ENCODE results near the gene ME3.

Gene ME3

DNA sequence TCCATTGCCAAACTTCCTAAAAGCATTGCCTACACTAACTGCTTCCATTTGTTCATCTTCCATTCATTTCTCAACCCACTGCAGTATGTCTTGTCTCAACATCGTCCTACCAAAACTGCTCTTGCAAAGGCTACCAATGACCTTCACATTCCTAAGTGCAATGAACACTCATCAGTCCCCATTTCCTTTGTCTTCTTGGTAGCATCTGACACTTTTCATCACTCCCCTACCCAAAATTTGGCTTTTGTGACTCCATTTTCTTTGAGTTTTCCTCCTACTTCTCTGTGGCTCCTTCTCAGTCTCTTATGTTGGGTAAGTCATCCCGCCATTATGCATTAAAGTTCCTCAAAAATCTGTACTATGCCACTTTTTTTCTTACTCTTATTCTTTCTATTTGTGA, 162.3 kb downstream of the ME3 start:
- no peak for DNase-seq

DNA sequence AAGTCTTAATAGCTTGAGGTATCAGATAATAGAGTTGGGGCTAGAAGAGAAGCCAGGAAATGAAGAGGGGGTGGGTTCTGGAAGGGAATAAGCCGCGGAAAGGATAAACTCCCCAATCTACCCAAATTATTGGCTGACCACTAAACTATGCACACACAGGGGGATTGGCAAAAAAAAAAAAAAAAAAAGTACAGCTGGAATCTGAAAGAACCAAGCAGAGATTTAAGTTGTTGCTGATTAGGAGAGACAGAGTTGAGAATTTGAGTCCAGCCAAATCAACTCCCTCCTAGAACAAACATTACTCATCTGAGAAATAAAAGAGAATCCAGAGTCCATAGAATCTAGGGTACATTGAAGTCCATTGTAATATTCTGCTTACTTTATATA, 162.8 kb downstream of the ME3 start:
- no peak for DNase-seq

DNA sequence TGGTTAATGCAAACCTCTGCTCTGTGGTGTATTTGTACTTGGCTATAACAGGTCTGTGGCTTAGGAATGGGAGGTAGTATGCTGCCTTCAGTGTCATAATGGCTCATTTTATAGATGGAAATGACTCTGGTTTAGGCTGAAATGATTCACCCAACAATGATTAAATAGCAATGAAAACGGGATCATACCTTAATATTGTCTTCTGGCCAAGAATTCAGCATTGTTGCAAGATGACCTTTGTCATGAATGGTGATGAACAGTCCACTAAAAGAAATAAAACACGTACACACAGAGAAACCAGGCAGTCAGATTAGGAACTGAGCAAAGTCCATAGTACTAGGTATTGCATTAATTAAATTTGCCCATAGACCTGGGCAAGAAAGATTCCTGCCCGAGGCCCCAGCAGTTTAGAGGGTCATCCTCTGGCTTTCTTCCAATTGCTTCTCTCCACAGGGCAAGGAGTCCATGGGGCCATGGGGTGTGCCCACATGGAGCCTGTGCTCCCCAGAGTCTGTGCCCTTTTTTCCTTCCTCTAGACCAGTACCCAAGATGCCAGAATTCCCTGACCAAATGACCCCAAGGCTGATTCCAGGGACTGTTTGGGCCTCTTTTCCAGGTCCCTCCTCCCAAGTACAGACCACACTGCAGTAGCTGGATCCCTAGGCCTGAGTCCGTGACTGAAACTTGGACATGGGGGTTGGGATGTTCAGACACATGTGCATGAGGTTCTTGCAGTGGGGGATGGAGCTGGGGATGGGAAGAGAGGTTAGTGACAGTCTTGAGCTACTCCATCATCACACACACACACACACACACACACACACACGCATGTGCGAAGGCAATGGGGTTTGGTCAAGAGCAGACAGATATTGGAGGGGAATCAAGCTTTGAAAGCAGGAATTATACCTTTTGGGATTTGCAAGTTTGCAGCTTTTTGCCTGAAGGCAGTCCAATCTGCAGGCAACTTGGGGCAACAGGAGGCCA, 163.5 kb downstream of the ME3 start:
- no peak for DNase-seq

DNA sequence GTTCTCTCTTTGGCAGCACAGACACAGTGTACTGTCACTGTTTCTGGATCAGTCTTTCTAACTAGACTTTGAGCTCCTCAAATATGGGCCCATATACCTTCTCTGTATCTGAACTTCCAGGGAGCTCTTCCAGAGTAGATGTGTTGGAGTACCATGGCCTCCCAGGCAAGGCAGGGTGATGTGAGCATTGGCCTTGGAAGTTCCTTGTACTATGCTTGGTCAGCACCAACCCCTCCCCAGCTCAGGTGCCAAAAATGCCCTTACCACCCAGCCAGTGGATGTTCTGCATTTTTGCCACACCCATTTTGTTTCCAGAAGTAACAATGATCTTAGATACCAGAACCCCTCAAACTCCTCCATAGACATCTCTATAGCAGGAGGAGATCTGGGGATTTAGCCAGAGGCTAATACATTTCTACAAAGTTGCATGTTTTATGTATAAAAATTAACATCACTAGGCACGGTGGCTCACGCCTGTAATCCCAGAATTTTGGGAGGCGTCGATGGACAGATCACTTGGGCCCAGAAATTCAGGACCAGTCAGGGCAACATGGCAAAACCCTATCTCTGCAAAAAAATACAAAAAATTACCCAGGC, 165.1 kb downstream of the ME3 start:
- DNase-seq = no peak

DNA sequence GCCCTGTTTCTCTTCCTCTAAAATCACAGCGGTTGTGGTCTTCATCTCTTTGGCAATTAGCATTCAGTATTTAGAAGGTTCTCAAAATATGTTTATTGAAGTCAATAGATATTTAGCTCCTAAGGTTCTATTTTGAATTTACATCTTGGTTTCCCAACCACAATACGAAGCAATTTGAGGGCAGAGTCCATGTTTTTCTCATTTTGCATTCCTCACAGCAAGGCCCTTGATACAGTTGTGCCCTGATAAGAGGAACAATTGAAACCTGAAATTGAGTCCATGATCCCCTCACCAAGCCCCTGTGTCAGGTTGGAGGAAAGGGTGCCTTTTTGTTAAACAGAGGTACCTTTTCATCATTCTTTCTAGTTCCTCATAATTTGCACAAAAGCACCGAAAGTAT, 166.2 kb downstream of the ME3 start:
- no peak for DNase-seq

DNA sequence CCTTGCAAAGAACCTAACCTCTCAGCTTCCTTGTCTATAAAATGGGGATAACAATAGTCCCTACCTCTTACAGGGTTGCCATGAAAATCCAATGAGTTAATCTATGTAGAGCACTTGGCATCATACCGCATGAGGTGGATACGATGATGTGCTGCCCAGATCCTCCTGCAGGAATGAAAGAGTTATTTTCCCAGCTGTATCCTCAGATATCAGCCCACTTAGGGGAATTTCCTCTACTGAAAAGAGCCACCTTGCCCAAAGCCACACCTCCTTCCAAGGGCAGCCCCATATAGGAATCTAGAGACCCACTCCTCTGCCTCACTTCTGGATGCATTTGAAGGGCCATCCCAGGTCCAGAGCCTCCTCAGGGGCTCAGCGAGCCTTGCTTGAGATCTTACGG, 169.3 kb downstream of the ME3 start:
- no peak for DNase-seq

DNA sequence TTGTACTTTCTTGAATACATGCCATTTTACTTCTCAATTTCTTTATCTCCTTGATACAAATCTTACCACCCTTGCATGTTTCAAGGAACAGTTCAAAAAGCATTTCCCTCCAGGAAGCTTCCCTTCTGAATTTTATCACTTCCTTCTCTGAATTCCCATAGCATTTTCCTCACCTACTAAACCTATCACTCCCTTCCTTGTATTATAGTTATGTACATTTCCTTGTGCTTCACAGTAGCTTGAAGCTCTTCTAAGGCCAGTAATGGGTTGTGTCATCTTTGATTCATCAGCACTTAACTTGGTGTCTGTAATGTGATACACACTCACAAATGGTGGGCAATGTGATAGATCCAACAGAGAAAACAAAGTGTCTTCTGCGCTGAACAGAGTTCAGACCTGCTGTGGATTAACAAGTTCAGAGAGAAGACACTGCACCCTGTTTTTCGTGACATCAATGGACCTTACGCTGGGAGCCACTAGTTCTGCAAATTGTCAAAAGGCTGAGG, 170.2 kb downstream of the ME3 start:
- no peak for DNase-seq

DNA sequence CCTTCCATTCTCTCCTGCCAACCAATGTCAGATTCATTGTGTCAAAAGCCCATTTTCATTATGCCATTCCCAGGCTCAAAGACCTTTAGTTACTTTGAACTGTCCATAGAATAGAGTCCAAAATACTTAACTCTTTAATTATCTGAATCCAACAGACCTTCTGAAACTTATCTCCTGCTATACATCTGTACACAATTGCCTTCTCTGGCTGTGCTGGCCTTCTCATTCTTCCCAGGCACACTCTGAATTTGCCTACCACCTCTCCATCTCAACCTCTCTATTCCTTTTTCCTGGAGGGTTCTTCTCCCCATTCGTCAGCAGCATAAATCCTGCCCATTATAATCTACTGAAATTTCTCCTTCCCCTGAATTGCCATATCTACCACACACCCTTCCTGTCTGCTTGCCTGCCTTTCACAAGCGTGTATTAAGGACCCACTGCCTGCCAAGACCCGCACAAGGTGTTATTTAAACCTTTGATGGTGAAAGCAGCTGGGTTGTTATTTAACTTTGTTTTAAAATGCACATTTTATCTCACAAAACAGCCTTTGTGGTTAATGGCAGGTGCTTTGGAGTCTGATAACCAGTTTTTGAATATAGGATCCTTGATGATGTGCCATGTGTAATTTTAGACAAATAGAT, 171.8 kb downstream of the ME3 start:
- DNase-seq = no peak

DNA sequence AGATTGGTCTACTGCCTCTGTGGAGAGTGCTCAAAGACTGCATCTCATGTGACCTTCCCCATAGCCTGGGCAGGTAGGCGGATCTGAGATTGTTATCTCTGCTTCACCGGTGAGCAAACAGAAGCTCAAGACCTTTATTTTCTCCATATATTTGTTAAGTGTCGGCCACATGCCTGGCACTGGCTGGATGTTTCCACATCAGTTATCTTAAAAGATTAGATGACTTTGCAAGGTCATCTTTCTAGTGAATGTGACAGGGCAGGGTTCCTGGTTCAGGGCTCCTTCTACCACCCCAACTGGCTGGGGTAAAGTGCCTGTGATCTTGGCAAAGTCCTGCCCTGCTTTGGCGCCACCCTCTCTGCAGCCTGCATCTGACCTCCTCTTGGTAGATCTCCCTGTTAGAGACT, 172.7 kb downstream of the ME3 start:
- DNase-seq = no peak

DNA sequence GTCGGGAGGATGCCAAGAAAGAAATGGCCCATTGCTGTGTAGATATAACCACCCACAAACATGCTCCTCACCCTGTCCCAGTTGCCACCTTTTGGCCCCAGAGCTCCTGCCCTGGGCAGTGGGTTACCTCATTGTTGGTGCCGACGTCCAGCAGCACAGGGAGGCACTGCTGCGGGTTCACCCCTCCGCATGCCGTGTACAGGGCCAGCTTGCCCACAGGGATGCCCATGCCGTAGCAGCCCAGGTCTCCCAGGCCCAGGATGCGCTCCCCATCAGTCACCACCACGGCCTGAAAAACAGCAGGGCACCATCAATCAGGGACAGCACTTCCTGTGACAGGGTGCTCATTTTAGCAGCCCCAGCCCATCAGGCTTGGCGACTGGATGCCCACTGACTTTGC, 174.6 kb downstream of the ME3 start:
- no peak for DNase-seq

DNA sequence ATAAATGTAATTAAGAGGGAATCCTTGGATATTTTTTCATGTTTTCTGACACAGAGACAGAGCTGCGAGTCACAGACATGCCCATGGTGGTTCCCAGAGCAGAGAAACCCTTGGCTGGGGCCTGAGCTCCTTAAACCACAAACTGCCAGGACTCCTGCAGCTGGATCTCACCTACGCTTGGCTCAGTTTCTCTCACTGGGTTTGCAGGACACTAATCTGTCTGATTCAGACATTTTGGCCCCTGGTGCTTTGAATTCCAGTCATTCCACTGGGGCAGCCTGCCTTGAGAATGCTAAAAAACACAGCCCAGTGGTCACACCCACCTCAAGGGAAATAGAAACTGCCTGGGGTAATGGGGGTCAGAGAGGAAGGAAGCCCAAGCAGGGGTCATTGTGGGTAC, 175.1 kb downstream of the ME3 start:
- no peak for DNase-seq

DNA sequence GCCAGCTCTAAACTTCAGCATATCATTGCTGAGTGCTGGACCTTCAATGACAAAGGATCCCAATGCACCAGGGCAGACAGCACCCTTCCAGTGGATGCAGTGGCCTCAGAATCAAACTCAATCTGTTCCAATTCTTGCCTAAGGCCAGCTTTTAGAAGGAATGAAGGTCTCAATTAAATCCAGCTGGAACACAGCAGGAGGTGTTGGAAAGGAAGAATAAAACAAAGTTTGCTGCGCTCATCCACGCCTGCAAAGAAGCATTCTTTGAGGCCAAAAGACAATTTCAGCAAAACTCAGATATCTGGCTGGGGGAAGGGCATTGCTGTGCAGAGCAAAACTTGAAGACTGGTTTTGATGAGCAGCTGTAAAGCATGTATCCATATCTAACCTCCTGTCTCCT, 177.1 kb downstream of the ME3 start:
- DNase-seq = no peak

DNA sequence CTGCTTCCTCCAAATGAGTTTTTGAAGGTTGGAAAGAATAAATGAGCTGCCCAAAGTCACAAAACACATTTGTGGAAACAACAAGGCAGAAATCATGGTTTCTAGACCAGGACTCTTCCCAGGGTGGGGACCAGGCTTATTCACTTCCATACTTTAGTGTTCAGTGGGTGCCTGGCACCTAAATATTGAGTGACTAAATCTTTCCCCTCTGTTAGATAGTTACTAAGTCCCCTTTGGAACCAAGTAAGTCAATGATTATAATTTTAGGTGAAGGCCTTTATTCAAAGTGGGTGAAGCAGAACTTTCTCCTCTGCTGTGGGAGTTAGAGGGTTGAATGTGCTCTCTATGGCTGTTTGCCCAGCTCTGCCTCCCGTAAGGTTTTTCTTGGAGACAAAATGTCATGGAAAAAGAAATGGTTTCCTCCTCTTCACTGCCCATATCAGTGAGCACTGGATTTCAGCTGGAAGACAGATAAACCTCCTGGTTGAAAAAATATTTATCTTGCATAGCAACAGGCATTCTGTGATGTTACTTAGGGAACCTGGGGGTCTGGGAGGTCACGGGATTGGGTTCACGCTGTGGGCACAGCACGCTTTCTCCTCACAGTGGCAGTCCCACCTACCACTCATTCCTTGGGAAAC, 179.9 kb downstream of the ME3 start:
- DNase-seq = no peak

DNA sequence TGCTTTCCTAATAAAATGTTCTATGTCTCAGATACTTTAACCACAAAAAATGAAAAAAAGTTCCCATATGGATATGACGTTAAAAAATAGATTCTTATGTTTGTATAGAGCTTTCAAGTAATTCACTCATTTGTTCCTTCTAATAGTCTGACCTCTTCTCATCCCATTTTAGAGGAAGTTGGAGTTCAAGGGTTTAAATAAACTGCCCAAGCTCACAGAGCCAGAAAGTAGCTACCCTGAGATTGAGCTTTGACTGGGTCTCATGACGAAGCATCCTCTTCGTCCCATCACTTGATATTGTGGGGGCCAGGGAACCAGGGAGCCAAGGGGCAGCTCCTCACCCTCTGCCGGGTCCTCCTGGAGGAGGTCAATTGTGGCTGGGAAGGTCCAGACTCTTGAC, 181.4 kb downstream of the ME3 start:
- DNase-seq = no peak

DNA sequence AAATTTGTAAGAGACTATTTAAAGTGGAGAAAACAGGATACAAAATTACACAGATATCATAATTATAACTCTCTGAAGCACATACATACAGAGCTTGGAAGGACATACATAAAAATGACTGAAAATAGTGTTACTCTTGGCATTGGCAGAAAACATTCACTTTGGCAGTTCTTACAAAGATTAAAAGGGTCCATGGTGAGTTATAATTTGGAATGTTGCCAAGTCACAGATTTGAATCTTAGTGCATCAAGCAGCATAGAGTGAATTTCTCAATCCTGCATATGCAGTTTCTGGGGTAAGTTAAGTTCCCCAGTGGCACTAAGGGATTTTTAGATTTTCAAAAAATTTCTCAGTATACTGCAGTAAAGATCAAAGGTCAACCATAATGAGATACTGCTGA, 181.8 kb downstream of the ME3 start:
- no peak for DNase-seq

DNA sequence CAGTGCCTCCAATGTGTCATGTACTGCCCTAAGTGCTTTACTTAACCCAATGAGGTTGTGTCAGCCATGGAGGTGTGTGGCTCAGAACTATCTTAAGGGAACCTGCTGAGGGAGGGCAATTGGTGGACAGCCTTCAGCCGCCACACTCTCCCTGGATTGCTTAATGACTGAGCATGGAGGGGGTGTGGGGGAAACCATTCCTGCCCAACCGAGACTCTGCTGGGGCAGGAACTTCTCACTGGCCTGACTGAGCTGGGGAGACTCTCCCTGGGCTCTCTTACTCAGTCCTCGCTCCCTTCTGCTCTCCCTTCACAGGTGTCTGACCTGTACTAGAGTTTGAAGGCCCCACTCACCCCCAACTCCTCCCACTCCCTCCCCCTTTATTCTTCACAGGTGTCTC, 183.0 kb downstream of the ME3 start:
- no peak for DNase-seq

DNA sequence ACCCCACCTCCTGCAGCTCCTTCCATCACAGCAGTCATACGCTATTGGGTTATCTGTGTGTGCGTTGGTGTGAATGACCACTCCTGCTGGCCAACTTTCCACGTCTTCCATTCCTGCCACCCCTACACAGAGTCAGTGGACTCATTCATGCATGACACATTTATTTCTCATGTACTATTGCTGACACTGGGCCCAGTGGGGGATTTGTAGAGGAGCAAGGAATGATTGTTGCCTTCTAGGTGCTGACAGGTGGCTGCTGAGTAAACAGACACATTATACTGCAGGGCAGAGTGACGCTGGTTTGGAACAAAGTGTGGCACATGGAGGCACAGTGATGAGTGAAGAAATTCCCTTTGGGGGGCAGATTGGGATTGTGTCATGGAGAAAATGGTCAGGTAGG, 183.9 kb downstream of the ME3 start:
- no peak for DNase-seq

DNA sequence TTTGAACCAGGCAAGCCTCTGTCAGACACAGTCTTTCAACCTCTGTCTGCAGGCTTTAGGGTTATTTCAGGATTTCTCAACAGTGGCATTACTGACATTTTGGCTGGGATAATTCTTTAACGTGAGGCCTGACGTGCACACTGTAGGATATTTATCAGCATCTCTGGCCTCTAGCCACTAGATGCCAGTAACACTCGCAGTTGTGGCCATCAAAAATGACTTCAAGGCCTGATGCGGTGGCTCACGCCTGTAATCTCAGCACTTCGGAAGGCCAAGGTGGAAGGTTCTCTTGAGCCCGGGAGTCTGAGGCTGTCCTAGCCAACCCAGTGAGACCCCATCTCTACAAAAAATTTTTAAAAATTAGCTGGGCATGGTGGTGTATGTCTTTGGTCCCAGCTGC, 184.7 kb downstream of the ME3 start:
- no peak for DNase-seq

DNA sequence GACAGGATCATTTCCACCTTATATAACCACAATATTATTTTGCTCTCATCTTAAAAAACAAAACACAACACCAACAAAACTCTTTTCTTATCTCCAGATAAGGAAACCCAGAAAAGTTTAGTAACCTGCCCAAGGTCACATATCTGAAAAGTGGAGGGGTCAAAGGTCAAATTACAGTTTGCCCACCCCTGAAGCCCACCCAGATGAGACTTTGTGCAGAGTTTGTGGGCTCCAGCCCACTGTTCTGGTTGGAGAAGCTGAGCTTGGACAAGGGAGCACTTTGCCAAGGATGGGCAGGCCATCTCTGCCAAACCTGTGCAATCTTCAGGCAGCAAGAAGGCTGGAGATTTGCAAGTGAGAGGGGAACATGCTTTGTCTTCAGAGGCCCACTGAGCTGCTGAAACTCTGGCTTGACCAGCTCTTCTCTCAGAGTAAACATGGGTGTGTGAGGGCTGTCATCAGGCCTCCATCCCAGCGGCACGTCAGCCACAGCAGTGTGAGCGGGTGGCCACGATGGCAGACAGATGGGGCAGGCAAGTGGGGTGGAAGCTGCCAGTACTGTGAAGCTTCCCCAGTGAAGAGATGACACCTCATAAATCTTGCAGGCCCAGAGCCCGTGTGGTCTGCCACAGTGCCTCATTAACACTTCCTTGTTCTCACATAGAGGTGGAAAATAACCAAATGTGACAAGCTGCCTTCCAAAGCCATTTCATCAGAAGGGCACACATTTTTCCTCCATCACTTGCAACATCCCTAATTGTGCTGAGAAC, 186.0 kb downstream of the ME3 start:
- no peak for DNase-seq

DNA sequence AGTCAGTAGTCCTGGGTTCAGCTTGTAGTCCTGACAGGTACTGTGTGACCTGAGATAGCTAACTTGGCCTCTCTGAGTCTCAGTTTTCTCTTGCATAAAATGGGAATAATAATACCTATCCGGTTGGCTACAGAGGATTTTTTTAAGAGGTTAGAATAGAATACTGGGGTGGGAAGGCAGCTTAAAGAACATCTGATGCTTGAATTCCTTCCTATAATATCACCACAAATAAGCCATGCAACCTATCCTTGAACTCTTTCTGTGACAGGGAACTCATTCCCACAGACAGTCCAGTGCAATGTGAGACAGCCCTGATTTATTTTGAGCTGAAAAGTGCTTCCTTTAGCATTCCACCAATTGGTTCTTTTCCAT, 187.6 kb downstream of the ME3 start:
- DNase-seq = no peak

DNA sequence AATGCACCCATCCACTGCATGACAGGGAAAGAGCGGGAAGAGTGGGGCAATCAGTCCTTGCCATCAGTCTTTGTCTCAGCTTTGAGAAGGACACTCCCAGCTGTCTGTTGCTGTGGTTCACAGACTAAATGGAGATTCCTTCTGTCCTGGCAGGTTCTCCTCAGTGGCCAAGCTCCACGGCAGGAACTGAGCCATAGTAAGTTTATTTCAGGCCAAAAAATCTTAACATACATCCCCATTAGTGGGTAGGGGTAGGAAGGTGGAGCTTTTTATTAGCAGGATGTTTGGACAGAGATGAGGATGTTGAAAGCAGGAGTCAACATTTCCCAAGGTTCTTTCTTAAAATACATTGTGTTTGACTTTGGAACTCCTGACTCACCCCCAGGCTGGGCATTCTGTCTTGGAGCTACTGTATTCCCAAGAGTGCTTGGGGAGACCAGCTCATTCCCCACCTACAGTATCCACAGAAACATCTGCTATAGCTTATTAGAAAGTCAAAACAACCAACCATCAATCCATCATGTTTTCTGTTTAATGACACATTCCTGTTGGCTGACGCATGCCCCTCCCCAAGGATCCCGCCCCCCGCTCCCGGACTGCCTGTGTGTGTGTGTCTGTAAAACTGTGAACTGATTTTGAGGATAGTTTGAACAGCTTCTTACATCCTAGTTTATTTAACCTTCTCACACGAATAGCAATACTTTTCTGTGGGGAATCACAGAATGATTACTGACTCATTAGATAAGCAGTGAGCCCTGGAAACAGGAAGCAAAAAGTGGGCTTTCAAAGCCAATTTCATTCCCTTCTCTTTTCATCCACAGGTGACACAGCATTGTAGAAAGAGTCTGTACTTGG, 188.2 kb downstream of the ME3 start:
- no peak for DNase-seq

DNA sequence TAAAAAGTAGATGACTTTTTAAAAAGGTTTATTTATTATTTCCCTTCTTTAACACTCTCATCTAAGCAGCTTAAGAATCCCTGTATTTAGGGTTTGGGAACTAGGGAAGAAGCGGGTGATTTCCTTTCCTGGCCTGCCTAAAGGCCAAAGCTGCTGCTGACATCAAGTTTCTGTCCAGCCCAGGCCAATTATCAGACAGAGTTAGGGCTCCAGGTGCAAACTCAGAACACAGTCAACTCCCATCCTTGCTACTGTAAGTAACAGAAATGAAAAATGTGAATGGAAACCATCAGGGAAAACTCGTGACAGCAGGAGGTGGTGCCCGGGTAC, 188.8 kb downstream of the ME3 start:
- no peak for DNase-seq
